ENCODE measurements around the gene NDUFA7.

DNA sequence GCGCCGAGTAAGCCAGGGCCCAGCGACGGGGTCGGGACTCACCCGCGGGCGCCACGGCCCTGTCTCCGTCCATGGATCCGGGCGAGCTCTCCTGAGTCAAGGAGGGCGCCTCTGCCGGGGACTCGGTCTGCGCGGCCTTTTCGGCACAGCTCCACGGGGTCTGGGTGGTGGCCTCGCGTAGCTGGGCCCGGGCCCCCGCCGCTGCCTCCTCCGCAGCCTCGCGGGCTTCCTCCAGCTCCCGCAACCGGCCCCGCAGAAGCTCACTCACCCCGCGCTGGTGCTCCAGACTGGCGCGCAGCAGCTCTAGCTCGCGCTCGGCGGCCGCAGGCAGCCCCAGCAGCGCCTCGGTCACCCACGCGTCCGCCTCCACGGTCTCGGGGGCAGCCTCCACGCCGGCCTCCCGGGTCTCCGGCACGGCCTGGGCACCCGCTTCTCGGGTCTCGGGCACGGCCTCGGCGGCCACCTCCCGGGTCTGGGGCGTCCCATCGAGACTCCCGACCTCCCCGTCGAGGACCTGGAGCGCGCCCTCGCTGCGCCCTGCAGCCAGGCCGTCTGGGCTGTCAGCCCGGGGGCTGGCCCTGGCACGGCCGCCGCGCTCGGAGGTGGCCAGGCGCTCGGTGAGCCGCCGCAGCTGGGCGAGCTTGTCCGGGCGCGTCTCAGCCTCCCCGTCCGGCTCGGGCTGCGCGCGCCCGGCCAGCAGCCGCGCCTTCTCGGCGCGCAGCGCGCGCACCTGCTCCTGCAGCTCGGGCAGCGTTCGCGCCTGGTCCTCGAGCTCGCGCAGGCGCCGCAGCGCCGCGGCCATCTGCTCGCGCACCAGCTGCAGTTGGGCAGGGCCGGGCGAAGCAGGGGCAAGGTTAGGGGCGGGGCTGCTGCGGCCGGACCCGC is 13.5 kb upstream of the NDUFA7 start:
- TF ChIP-seq, protein P1, sequence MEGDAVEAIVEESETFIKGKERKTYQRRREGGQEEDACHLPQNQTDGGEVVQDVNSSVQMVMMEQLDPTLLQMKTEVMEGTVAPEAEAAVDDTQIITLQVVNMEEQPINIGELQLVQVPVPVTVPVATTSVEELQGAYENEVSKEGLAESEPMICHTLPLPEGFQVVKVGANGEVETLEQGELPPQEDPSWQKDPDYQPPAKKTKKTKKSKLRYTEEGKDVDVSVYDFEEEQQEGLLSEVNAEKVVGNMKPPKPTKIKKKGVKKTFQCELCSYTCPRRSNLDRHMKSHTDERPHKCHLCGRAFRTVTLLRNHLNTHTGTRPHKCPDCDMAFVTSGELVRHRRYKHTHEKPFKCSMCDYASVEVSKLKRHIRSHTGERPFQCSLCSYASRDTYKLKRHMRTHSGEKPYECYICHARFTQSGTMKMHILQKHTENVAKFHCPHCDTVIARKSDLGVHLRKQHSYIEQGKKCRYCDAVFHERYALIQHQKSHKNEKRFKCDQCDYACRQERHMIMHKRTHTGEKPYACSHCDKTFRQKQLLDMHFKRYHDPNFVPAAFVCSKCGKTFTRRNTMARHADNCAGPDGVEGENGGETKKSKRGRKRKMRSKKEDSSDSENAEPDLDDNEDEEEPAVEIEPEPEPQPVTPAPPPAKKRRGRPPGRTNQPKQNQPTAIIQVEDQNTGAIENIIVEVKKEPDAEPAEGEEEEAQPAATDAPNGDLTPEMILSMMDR (IDR thresholded peaks at IDR 0.05) = no peak
- TF ChIP-seq, protein P2, sequence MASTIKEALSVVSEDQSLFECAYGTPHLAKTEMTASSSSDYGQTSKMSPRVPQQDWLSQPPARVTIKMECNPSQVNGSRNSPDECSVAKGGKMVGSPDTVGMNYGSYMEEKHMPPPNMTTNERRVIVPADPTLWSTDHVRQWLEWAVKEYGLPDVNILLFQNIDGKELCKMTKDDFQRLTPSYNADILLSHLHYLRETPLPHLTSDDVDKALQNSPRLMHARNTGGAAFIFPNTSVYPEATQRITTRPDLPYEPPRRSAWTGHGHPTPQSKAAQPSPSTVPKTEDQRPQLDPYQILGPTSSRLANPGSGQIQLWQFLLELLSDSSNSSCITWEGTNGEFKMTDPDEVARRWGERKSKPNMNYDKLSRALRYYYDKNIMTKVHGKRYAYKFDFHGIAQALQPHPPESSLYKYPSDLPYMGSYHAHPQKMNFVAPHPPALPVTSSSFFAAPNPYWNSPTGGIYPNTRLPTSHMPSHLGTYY (CRISPR knock-in tag; IDR thresholded peaks at IDR 0.05) = no peak
- no peak for TF ChIP-seq CBFB (CRISPR knock-in tag; IDR thresholded peaks at IDR 0.05; ENCODE audit: low read depth)
- TF ChIP-seq, protein P3, sequence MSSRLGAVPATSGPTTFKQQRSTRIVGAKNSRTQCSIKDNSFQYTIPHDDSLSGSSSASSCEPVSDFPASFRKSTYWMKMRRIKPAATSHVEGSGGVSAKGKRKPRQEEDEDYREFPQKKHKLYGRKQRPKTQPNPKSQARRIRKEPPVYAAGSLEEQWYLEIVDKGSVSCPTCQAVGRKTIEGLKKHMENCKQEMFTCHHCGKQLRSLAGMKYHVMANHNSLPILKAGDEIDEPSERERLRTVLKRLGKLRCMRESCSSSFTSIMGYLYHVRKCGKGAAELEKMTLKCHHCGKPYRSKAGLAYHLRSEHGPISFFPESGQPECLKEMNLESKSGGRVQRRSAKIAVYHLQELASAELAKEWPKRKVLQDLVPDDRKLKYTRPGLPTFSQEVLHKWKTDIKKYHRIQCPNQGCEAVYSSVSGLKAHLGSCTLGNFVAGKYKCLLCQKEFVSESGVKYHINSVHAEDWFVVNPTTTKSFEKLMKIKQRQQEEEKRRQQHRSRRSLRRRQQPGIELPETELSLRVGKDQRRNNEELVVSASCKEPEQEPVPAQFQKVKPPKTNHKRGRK (CRISPR knock-in tag; IDR thresholded peaks at IDR 0.05; ENCODE audit: borderline replicate concordance) = no peak

Data from WTC11 (cell line).